Endodermal cell (in vitro differentiated cells): ENCODE results near the gene PRPSAP1. TPM values are rescaled to one million over a fixed set of nuclear protein-coding genes. Genes with fewer than 3 reads are reported as not detected.
"Not testable (repeated sequence)": the region's sequence is repeated elsewhere in the genome, so short reads cannot be mapped to it uniquely, and the experiment has no call there.

ENCODE experiments used
- DNase-seq: peaks from one replicate; pipeline ENCODE4 v3.0.0-alpha.2; 2017
- H3K27ac ChIP-seq: 2 replicates; pipeline ENCODE4 v1.5.1; 2013; ENCODE audit warnings: mild to moderate bottlenecking, low read depth, low read length, moderate library complexity
- H3K27me3 ChIP-seq: 2 replicates; pipeline ENCODE4 v1.6.1; 2013; ENCODE audit warnings: mild to moderate bottlenecking, low read length, moderate library complexity; ENCODE audit not compliant: insufficient read depth, control insufficient read depth, poor library complexity, severe bottlenecking
- H3K36me3 ChIP-seq: 2 replicates; pipeline ENCODE4 v1.7.0; 2013; ENCODE audit warnings: mild to moderate bottlenecking, low read length, moderate library complexity; ENCODE audit not compliant: control insufficient read depth, insufficient read depth
- H3K4me1 ChIP-seq: one replicate; pipeline ENCODE4 v1.7.0; 2013; ENCODE audit warnings: low read length; ENCODE audit not compliant: control insufficient read depth, insufficient read depth
- H3K4me3 ChIP-seq: 2 replicates; pipeline ENCODE4 v1.5.1; 2013; ENCODE audit warnings: mild to moderate bottlenecking, low read length, moderate library complexity
- H3K9ac ChIP-seq: 2 replicates; pipeline ENCODE4 v1.6.1; 2013; ENCODE audit warnings: mild to moderate bottlenecking, low read length, moderate library complexity; ENCODE audit not compliant: poor library complexity, severe bottlenecking; ENCODE audit errors: extremely low read depth
- H3K9me3 ChIP-seq: 2 replicates; pipeline ENCODE4 v1.6.1; 2013; ENCODE audit warnings: mild to moderate bottlenecking, low read length, moderate library complexity; ENCODE audit not compliant: control insufficient read depth
- H3K27ac Mint-ChIP-seq: 2 replicates; pipeline ENCODE4 v1.8.0; 2020; ENCODE audit warnings: mixed read lengths
- H3K27me3 Mint-ChIP-seq: 2 replicates; pipeline ENCODE4 v1.8.0; 2021; ENCODE audit warnings: mild to moderate bottlenecking, mixed read lengths; ENCODE audit not compliant: insufficient read depth
- H3K36me3 Mint-ChIP-seq: 2 replicates; pipeline ENCODE4 v1.8.0; 2020; ENCODE audit warnings: low read depth, mixed read lengths
- H3K4me1 Mint-ChIP-seq: 2 replicates; pipeline ENCODE4 v1.8.0; 2020; ENCODE audit warnings: mixed read lengths
- H3K4me3 Mint-ChIP-seq: 2 replicates; pipeline ENCODE4 v1.8.0; 2020; ENCODE audit warnings: mild to moderate bottlenecking, moderate library complexity, mixed read lengths
- H3K9me3 Mint-ChIP-seq: 2 replicates; pipeline ENCODE4 v1.8.0; 2020; ENCODE audit warnings: mild to moderate bottlenecking, mixed read lengths
- CTCF ChIP-seq: fragments of 200-600 bp; sonication (generic); conservative IDR thresholded peaks from 2 replicates; pipeline ENCODE4 v1.5.0; 2021; ENCODE audit warnings: antibody characterized with exemption, mild to moderate bottlenecking
- WGBS, 2 experiments: methylation state at CpG; one replicate each; pipeline versions ENCODE4 v1.1.5 to v1.1.7; 2013; ENCODE audit warnings: missing lambda C conversion rate in 2 of 2, mixed read lengths in 1 of 2; ENCODE audit not compliant: insufficient coverage in 1 of 2, insufficient read length in 1 of 2; 5-methylcytosine and 5-hydroxymethylcytosine counted together
- total RNA-seq, 2 donors: library from RNA; stranded (reverse); fragmentation: NEBNext Ultra II Directional in 1 of 2; extraction: Animal tissue kit (Norgen Biotek cat#: 25700) in 1 of 2; gene quantifications; 2 replicates in 1 of 2; 3 replicates in 1 of 2; pipeline ENCODE4 v1.2.1, GENCODE V29; 2021

PRPSAP1 gene
- total RNA-seq, 2 donors from 2014 or later: 60.9 to 89.8 TPM

GRCh38 chr17:76360461-76360860 lies 6.7 kb upstream of the PRPSAP1 start:
- Histone ChIP-seq H3K9ac (no peak overlapping the region), H3K27ac (no peak overlapping the region), H3K36me3 (no peaks in the 10 kb centered on the region), H3K4me1 (no peaks in the 10 kb centered on the region), H3K4me3 (no peak overlapping the region), H3K27me3 (no peaks in the 10 kb centered on the region), H3K9me3 (no peaks in the 10 kb centered on the region)
- no peak overlapping the region for H3K27ac Mint-ChIP-seq
- H3K4me3 Mint-ChIP-seq: no peak overlapping the region
- TF ChIP-seq CTCF: no peak
- H3K4me1 Mint-ChIP-seq: peaks cover 2% of the 10 kb centered on the region
- H3K36me3 Mint-ChIP-seq: no peaks in the 10 kb centered on the region
- 94 to 100% methylated on average over 1 to 2 of the region's 2 CpGs for WGBS, 2 experiments
- no peaks in the 10 kb centered on the region for H3K9me3 Mint-ChIP-seq
- no peak for DNase-seq
- H3K27me3 Mint-ChIP-seq: peaks cover 5% of the 10 kb centered on the region

GRCh38 chr17:76359776-76360175 lies 6.1 kb upstream of the PRPSAP1 start:
- not testable (repeated sequence) for H3K36me3 Mint-ChIP-seq, H3K4me1 ChIP-seq, H3K4me3 ChIP-seq, H3K9me3 Mint-ChIP-seq, H3K36me3 ChIP-seq, DNase-seq, H3K9me3 ChIP-seq, H3K9ac ChIP-seq, H3K27me3 Mint-ChIP-seq, H3K4me3 Mint-ChIP-seq, H3K27ac ChIP-seq, H3K27me3 ChIP-seq, H3K4me1 Mint-ChIP-seq, H3K27ac Mint-ChIP-seq
- 91 to 92% methylated on average over 6 of the region's 6 CpGs for WGBS, 2 experiments

- no peak overlapping the region for H3K4me3 ChIP-seq
- no peaks in the 10 kb centered on the region for H3K4me1 ChIP-seq
- no peaks in the 10 kb centered on the region for H3K9me3 ChIP-seq
- no peak overlapping the region for H3K4me3 Mint-ChIP-seq
- peaks cover 7% of the 10 kb centered on the region for H3K4me1 Mint-ChIP-seq
- no peaks in the 10 kb centered on the region for H3K36me3 Mint-ChIP-seq
- H3K36me3 ChIP-seq: no peaks in the 10 kb centered on the region
- no peak overlapping the region for H3K27ac ChIP-seq
- DNase-seq: no peak
- H3K9me3 Mint-ChIP-seq: no peaks in the 10 kb centered on the region
- no peaks in the 10 kb centered on the region for H3K27me3 ChIP-seq
- 87 to 99% methylated on average over 3 to 6 of the region's 6 CpGs for whole genome bisulfite sequencing, 2 experiments
- no peak for TF ChIP-seq CTCF
- H3K9ac ChIP-seq: no peak overlapping the region
- H3K27me3 Mint-ChIP-seq: peaks cover 2% of the 10 kb centered on the region
- H3K27ac Mint-ChIP-seq: no peak overlapping the region
Measured at GRCh38 chr17:76359375-76359774, 5.7 kb upstream of the PRPSAP1 start.

GRCh38 chr17:76357597-76358158 lies 4.0 kb upstream of the PRPSAP1 start:
- Mint-ChIP-seq H3K4me3 (no peak overlapping the region), H3K27ac (no peak overlapping the region), H3K36me3 (no peaks in the 10 kb centered on the region), H3K27me3 (peaks cover 4% of the 10 kb centered on the region), H3K4me1 (peaks cover 12% of the 10 kb centered on the region), H3K9me3 (no peaks in the 10 kb centered on the region)
- H3K27ac ChIP-seq: no peak overlapping the region
- WGBS, 2 experiments: 85 to 88% methylated on average over 4 to 6 of the region's 6 CpGs
- no peaks in the 10 kb centered on the region for H3K27me3 ChIP-seq
- H3K9ac ChIP-seq: no peak overlapping the region
- TF ChIP-seq CTCF: no peak
- H3K4me1 ChIP-seq: no peaks in the 10 kb centered on the region
- no peaks in the 10 kb centered on the region for H3K36me3 ChIP-seq
- no peak for DNase-seq
- no peaks in the 10 kb centered on the region for H3K9me3 ChIP-seq
- H3K4me3 ChIP-seq: no peak overlapping the region
